Fibroblast of mammary gland (primary cell): ENCODE data around the gene ZXDC.
A peak's percentile ranks its signal among the peaks of the same experiment; 100 is the strongest.

Source experiments
- DNase-seq: peaks from one replicate; pipeline ENCODE4 v3.0.0-alpha.2; 2010; ENCODE audit warnings: low read depth
- H3K4me3 ChIP-seq: 2 replicates; pipeline ENCODE4 v1.5.1; 2011; ENCODE audit warnings: low read depth, mild to moderate bottlenecking, low read length, moderate library complexity; ENCODE audit not compliant: control insufficient read depth
- CTCF ChIP-seq: conservative IDR thresholded peaks from 2 replicates; pipeline ENCODE4 v1.5.1; 2011; ENCODE audit warnings: low read depth, low read length, inconsistent platforms; ENCODE audit not compliant: control insufficient read depth, insufficient read depth

The ZXDC gene

GRCh38 chr3:126456211-126456610, 19.5 kb downstream of the ZXDC start:
- no peak for DNase-seq
- no peak for TF ChIP-seq CTCF
- no peak overlapping the region for H3K4me3 ChIP-seq

GRCh38 chr3:126454437-126455198, 21.1 kb downstream of the ZXDC start:
- H3K4me3 ChIP-seq = no peak overlapping the region
- no peak for TF ChIP-seq CTCF
- DNase-seq = peak; percentile 10

GRCh38 chr3:126454025-126454424, 21.7 kb downstream of the ZXDC start:
- TF ChIP-seq CTCF = no peak
- H3K4me3 ChIP-seq = no peak overlapping the region
- no peak for DNase-seq

GRCh38 chr3:126452213-126452612, 23.5 kb downstream of the ZXDC start:
- DNase-seq = no peak
- no peak overlapping the region for H3K4me3 ChIP-seq
- TF ChIP-seq CTCF = no peak

- no peak for DNase-seq
- H3K4me3 ChIP-seq = no peak overlapping the region
- no peak for TF ChIP-seq CTCF
These were observed 24.2 kb downstream of the ZXDC start for GRCh38 chr3:126451511-126451910.

GRCh38 chr3:126450744-126451143, 24.9 kb downstream of the ZXDC start:
- TF ChIP-seq CTCF = no peak
- no peak overlapping the region for H3K4me3 ChIP-seq
- no peak for DNase-seq

- no peak for TF ChIP-seq CTCF
- DNase-seq = no peak
- no peak overlapping the region for H3K4me3 ChIP-seq
These were observed 25.5 kb downstream of the ZXDC start for GRCh38 chr3:126450219-126450618.
